Cerebellar nuclear complex (tissue), 1 donor: ENCODE data around the gene ZIC3.
"Not testable (repeated sequence)": the region's sequence is repeated elsewhere in the genome, so short reads cannot be mapped to it uniquely, and the experiment has no call there.

Experiments used
- DNase-seq, 2 experiments: peaks; one replicate each; lab custom pipeline; 2025; lab: John Stamatoyannopoulos, UW

The ZIC3 gene

DNA sequence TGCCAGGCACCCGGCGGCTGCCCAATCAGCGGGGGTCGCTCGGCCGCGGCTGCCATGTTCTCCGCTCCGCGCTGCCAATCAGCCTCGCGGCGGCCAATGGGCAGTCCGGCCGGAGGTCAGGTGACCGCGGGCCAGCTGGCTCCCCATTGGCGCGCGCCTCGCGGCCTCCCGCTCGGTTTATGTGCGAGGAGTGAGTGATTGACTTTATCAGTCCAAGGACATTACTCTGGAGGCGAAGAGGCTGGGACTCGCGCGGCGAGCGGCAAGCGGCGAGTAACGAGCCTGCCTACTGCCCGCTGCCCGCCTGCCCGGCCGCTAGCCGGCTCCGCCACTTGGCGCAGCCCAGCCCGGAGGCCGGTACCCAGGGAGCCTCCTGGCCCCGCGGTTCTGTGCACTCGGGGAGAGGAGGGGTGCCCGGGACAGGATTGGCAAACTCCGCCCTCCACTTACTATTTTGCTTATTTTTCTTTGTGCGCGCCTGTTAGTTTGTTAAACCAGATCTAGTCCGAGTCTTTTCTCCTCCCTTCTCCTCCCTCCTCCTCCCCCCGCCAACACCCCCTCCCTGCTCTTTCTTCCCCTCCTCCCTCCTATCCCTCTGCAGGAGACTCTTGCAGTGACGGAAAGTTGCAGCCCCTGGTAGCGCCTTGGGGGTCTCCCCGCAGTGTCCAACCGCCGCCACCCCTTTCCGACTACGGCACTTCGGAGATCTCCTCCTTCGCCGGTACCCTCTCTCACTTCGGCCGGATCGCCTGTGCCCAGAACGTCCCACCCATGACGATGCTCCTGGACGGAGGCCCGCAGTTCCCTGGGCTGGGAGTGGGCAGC lies at the start of gene ZIC3:
Gene ZIC3, plus strand, starts transcription at position 207 of the 825 bp plus-strand sequence. Its CDS starts 565 bp downstream, at position 772.
- peak; percentile 38 to 57 for DNase-seq

DNA sequence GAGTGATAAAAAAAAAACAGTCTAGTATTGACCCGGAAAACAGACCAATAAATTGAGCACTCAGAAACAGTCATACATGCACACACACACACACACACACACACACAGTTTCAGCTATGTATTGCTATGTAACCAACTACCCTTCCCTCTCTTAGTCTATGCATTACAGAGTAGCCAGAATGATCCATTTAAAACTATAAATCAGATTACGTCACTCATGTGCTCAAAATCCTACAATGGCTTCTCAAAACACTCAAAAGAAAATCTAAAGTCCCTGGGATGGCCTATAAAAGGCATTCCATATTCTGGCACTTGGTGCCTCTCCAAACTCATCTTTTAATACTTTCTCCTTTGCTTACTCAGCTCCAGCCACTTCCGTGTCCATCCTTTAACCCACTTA lies 46.5 kb upstream of the ZIC3 start:
- DNase-seq = no peak

DNA sequence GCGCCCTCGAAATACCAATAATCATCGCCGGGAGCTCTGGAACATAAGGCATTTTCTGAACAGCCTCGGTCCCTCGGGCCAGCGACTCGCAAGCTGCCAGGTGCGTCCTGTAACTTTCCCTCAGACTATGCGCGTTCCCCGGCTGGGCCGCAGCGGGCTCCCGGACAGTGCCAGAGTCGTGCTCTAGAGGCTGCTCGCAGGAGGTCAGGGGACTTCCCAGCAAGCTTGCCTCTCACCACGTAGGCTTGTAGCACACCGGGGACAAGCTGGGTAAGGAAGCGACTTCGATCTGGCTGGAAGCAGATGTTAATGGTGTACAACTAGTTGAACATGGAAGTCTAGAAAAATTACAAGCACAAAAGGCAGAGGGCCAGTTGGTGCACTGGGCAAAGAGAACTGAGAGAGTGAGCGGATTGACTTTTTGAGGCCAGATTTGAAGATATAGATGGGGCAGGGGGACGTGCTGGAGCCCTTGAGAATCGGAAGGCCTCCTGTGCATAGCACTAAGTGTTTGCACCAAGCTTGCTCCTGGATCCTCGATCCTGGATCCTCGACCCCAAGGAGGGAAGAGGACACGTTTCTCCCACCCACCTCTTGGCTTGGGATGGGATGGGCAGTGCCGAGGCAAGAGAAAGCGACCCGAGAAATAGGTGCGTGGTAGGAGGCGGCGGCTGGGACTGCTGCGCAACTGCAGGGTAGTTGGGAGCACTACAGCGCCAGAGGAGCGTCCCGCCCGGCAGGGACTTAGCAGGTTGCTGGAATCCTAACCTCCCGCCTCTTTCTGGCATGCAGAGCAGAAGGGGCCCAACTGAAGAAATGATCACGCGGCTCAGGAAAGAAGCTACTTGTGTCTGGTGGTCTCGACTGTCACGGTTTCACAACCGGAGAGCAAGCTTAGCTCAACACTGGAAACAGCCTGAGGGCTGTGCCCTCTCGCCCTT lies 19.9 kb upstream of the ZIC3 start:
- DNase-seq = no peak

DNA sequence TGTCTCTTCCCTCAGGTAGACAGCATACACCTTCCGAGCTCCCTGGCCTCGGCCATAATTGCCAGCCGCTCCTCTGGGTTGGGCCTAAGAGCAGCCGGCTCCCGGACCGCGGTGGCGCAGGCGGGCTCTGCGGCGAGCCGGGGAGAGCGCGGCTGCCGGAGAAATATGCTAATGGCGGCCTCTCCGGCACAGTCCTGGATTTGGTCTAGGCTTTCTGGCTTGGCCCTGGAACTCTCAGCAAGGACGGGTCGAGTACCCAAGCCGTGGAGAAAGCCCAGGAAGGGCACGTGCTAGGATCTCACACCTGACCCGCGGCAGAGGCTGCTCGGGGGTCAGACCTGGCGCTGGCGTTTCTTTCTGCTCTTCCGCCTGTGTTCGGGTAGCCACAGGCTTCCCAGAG lies 18.6 kb upstream of the ZIC3 start:
- DNase-seq = no peak

DNA sequence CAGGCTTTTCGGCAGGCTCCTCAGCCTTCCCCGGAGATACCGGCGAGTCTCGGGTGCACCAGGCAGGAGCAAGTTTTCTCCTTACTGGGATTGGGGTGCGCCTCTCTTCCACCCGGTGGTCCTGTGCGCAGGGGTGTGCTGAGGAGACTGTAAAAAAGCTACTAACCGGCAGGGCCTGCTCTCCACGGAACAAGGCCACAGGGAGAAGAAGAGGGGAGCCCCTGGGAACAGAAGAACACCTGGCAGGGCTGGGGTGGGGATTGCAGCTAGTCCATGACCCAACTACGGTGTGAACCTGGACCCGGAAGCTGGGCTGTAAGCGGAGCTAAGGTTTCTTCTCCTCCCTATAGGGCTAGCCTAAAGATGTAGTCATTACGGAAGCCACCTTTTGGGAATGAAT lies 17.7 kb upstream of the ZIC3 start:
- no peak for DNase-seq

DNA sequence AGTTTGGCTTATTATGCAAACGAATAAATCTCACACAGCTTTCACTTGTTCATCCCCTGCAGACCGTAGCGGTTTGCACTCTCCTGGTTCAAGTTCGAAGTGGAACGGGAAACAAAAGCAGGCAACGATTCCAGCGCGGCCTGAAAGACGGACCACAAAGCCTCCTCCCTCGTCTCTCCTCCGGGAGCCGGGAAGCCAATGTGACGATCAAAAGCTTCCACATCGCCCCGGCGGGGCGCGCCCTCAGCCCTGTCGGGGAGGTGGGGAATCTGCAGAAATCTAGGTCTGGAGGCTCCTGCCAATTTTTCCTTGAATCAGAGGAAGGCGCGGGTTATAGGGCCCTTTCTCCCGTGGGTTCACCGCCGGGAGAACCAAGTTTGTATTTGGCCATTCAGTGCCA lies 16.9 kb upstream of the ZIC3 start:
- no peak for DNase-seq

DNA sequence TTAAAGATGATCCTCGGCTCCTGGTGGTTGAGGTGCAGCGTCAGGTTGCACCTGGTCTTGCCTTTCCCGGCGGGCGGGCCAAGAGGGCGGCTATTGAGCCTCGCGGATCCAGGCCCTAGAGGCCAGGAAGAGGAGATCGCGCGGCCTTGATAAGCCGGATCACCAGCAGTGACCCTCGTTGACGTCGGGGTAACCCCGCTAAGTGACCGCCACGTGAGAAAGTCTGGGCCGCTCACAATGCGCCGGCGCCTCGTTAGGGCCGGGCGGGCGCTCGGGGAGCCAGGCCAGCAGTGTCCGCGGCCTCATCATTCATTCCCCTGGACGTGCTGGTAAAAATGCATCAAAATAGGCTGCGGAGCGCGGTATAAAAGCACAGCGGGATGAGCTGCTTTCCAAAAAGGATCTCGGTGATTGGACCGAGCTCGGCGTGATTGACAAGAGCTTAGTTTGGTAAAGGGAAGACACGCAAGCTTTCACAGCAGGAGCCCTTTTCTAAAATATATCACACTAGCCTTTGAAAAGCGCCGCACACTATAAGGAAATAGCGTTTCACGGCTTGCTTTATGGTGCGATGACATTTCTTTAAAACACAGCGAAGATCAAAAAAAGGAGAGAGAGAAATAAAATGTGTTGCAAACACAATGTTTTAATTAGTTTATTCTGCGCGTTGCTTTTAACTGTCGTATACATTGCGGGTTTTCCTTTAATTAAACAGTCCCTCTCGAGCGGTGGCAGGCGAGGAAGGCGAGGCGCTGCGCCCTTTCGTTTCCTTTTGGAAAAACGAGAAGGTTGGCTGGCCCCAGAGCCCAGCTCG lies 15.9 kb upstream of the ZIC3 start:
- no peak for DNase-seq

DNA sequence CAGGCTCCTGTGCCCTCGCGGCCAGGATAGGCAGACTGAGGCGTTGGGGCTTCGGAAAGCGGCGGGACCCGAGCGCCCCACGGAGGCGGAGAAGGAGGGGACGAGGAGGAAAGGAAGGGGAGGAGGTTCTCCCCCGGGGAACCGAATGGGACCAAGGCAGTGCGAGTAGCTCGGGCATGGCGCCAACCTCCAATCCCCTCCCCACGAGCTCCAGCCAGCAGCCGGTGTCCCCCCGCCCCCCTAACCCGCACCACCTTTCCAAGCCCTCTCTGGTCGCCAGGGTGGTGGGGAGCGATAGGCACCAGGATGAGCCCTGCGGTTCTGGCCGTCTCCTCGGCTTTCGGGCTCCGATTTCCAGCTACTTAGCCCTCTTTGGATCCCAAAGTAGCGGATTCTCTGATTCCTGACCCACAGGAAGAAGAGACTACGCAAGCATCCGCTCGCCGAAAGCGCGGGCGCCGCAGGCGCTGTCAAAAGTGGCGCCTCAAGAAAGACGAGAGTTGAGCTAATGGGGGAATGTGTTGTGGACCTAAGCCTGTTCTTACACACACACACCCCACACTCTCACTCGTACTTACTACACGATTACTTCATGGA lies 15.2 kb upstream of the ZIC3 start:
- no peak for DNase-seq

DNA sequence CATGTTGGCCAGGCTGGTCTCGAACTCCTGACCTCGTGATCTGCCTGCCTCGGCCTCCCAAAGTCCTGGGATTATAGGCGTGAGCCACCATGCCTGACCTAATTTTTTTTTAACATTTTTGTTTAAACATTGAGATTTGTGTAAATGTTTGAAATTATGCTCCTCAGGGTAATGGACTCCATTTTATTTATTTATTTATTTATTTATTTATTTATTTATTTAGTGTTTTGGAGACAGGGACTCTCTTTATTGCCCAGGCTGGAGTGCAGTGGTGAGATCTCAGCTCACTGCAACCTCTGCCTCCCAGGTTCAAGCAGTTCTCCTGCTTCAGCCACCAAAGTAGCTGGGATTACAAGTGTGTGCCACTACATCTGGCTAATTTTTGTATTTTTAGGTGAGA lies 13.8 kb upstream of the ZIC3 start:
- not testable (repeated sequence) for DNase-seq

DNA sequence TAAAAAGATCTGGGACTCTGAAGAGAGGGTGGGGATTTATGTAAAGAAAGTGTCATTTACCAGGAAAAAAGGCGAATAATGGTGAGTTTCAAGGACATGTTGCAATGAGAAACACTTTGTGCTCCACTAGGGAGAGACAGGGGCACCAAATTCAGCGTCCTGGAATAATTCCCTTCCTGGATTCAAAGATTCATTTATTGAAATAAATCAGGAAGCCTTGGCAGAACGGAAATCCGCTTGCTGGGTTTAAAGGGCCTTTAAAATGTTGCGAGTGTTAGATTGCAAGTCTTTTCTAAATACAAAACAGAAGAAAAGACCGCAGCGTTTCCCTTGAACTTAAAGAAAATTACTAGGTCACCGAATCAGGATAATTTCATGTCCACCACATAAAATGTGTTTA lies 3.8 kb upstream of the ZIC3 start:
- DNase-seq = no peak

DNA sequence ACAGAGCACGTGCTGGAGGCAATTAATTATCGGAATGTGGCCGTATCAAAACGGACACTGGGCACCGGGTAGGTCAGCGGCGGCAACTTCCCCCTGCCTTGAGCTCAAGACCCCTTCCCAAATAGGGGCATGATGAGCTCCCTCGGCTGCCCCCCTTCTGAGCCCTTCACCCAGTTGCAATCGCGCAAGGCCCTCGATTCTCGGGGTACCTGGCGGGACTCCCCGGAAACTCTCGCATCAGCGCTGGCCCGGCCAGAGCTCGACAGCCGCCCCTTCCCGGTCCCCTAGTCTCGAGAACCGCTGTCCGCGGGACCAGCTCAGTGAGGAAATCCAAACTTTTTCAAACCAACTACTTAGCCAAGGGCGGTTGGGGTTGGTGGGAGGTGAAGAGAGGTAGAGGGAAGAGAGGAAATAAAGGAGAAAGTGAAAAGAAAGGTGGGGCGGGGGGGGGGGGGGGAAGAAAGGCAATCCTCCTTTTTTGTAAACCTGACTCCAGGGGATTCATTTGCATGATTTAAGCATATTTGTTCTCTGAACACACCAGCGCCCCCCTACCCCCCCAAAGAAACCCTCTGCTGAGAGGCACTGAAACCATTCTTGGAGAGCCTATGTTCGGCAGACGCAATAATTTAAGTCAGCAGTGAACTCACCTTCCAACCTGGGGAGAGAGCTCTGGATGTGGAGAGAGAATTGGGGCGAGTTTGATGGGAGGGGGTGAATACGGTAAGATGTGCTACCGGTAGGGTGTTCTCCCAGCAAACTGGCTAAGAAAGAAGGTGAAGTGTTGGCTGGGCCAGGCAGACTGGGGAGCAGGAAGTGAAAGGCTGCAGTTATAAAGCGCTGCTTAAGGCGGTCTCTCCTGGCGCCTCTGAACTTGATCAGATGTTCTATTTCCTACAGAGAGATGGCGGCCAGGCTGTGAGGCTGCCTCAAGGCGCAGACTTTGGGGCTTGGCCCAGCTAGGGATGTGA lies 2.0 kb upstream of the ZIC3 start:
- DNase-seq = no peak

DNA sequence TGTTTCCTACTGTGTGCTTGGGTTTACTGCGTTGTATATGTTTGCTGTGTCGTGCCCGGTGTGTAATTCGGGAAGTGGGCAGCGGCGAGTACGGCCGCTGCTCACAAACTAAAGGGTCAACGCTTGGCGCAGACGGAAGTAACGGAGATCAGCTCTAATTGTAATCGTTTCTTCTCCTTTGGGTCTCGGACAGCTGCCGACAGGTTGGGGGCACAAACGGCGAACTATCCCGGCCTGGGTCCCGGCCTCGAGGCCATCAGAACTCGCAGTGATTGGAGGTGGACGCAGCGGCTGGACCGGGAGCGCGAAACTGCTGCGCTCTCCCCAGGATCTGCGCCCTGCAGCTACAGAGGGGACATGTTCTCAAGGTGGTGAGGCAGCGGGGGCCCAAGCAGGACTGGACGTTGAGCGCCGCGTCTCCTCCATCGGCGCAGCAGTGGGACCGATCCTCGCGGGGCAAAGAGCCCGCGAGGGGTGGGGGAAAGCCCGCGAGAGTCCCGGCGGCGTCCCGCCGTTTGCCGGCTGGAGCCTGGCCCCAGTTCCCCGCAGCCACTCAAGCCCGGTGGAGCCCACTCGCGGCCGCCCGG lies 516 bp upstream of the ZIC3 start:
- DNase-seq = no peak

DNA sequence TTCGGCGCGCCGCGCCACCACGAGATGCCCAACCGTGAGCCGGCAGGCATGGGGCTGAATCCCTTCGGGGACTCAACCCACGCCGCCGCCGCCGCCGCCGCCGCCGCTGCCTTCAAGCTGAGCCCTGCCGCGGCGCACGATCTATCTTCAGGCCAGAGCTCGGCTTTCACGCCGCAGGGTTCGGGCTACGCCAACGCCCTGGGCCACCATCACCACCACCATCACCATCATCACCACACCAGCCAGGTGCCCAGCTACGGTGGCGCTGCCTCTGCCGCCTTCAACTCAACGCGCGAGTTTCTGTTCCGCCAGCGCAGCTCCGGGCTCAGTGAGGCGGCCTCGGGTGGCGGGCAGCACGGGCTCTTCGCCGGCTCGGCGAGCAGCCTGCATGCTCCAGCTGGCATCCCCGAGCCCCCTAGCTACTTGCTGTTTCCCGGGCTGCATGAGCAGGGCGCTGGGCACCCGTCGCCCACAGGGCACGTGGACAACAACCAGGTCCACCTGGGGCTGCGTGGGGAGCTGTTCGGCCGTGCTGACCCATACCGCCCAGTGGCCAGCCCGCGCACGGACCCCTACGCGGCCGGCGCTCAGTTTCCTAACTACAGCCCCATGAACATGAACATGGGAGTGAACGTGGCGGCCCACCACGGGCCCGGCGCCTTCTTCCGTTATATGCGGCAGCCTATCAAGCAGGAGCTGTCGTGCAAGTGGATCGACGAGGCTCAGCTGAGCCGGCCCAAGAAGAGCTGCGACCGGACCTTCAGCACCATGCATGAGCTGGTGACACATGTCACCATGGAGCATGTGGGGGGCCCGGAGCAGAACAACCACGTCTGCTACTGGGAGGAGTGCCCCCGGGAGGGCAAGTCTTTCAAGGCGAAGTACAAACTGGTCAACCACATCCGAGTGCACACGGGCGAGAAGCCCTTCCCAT lies 1.1 kb downstream of the ZIC3 start:
- no peak for DNase-seq

DNA sequence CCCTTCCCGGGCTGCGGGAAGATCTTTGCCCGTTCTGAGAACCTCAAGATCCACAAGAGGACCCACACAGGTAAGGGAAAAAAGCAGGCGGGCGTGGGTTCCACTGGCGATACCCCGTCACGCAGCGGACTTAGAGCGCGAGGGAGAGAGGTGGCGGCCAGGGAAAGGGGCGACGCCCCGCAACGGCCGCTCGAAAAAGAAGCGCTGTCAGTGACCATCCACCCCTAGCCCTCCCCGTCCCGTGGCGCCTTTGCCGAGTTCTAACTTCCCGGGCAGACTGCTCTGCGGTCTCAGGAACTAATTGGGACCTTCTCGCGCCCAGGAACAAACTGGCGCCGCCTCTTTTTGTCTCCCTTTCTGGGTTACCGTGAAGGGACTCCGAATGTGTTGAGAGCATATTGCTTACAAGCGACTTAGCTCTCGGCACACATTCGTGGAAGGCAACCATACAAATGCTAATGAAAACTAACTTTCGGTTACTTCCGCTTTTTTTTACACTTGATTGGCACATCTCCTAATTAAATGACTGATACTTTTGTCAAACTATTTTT lies 1.8 kb downstream of the ZIC3 start:
- DNase-seq = no peak

DNA sequence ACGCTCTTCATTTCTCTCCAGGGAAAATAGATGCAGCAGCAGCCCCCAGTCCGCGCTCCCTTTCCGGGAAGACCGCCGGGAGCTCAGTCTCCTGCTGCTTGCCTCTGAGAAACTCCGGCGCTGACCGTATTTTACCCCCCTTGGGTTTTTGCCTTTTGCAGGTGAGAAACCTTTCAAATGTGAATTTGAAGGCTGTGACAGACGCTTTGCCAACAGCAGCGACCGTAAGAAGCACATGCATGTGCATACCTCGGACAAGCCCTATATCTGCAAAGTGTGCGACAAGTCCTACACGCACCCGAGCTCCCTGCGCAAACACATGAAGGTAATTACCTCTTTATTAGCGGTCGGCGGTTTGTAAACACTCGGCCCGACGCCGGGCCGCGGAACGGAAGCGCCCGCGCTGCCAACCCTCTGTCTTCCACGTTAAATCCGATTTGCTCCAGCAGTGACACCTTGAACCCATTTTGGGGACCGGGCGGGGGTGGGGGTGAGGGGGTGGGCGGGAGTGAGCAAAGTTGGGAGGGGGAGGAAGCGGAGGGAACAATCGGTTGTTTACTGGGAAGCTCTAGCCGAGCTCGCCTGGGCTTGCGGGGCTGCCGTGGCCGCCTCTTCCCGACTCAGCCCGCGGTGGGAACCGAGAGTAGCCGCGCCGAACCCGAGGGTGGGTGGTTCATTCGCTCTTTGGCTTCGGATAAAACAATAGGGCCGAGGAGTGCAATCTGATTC lies 3.0 kb downstream of the ZIC3 start:
- DNase-seq = no peak

DNA sequence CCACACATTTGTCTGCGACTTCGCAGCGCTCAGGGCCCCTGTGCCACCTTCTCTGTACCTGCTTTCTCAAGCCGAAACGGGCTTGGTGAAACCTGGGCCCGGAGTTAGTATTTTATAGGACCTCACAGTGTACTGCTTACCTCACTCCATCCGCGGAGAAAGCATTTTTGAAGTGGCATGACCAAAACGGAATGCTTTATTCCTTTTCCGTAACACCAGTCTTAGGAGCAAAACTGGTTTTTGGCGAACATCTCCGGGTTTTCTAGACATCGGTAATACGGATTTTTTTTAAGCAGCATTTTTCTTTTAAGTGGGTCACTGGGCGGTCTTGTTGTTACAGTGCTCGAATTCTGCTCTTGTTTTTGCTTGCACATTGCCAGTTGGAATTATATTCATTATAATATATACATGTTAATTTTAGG lies 3.6 kb downstream of the ZIC3 start:
- DNase-seq = no peak

DNA sequence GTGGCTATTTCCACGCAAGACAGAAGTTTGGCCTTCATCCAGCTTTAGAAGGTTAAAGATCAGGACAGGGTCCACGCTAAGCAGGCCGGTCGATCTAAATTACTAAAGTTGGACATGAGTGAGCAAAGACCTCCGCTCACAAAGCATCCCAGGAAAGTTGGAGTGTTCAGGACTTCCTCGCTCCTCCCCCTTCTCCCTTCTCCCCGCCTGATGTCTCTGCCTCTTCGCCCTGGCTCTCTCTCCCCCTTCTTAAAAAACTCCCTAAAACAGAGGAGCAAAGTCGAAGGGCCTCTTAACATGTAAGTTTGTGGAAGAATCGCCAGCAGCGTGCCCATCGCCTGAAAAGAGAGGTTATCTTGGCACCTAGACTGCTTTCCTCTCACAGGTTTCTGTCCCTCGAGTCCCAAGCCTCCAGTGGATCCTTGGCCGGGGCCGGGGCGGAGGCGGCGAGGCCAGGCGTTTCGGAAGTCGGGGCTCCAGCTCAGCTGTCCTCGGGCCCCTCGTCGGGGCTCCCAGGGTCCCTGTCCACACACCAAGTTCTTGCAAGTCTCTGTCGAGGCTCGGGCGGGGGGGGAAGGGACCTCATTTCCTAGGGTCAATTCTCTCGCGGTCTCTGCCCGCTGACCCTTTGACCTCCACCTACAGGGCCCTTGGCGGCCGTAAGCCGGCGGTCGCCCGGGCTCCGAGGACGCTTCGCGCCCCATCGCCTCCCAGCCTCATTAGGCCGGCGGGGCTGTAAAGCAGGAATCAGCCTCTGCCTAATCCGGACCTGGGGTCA lies 7.6 kb downstream of the ZIC3 start:
- no peak for DNase-seq
